ENCODE results near the gene TGM1. TPM values are rescaled to one million over a fixed set of nuclear protein-coding genes. Genes with fewer than 3 reads are reported as not detected.

The TGM1 gene
- polyA plus RNA-seq, 2 of the 4 experiments (the other 2 are of a cell fraction): 0.61 to 1.3 TPM

DNA sequence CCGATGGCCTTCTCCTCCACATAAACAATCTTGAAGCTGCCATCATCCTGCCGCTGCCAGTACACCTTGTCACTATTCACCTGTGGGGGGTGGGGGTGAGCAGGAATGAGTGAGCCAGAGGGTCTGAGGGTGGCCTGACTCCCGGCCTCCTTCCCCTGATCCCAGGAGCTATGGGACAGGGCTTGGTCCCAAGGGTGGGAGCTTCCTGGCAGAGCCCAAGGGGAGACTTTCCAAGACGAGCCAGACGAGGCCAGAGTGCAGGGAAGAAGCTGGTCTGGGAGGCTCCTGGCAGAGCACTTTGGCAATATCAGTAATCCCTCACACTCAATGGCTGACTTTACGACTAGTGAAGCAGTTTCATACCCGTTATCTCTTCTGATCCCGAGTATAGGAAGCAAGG, 7.5 kb downstream of the TGM1 start:
- TF ChIP-seq, protein P1, sequence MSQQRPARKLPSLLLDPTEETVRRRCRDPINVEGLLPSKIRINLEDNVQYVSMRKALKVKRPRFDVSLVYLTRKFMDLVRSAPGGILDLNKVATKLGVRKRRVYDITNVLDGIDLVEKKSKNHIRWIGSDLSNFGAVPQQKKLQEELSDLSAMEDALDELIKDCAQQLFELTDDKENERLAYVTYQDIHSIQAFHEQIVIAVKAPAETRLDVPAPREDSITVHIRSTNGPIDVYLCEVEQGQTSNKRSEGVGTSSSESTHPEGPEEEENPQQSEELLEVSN (IDR thresholded peaks at IDR 0.05; ENCODE audit: borderline replicate concordance, low read depth): no peak
- TF ChIP-seq EHF (CRISPR knock-in tag; IDR thresholded peaks at IDR 0.05): no peak
- no peak for TF ChIP-seq CBX2 (IDR thresholded peaks at IDR 0.05; ENCODE audit: borderline replicate concordance, low read depth)
- no peak for TF ChIP-seq ZNF302 (CRISPR knock-in tag; IDR thresholded peaks at IDR 0.05)
- TF ChIP-seq NFE2L2 (conservative IDR thresholded peaks at IDR 0.05; ENCODE audit: low read length): no peak
- no peak for TF ChIP-seq JUNB (IDR thresholded peaks at IDR 0.05)
- no peak for TF ChIP-seq POLR2A (IDR thresholded peaks at IDR 0.05; ENCODE audit: low read length)
- TF ChIP-seq KDM1A (IDR thresholded peaks at IDR 0.05; ENCODE audit: low read depth): no peak
- no peak for TF ChIP-seq CHD2 (IDR thresholded peaks at IDR 0.05; ENCODE audit: low read length, partially characterized antibody)
- TF ChIP-seq, protein P2, sequence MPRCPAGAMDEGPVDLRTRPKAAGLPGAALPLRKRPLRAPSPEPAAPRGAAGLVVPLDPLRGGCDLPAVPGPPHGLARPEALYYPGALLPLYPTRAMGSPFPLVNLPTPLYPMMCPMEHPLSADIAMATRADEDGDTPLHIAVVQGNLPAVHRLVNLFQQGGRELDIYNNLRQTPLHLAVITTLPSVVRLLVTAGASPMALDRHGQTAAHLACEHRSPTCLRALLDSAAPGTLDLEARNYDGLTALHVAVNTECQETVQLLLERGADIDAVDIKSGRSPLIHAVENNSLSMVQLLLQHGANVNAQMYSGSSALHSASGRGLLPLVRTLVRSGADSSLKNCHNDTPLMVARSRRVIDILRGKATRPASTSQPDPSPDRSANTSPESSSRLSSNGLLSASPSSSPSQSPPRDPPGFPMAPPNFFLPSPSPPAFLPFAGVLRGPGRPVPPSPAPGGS (IDR thresholded peaks at IDR 0.05): no peak
- no peak for TF ChIP-seq PBX3 (IDR thresholded peaks at IDR 0.05)
- no peak for TF ChIP-seq USF2 (IDR thresholded peaks at IDR 0.05)
- TF ChIP-seq MAFK (IDR thresholded peaks at IDR 0.05; ENCODE audit: partially characterized antibody): no peak
- no peak for TF ChIP-seq KDM5A (IDR thresholded peaks at IDR 0.05)
- no peak for TF ChIP-seq ELK1 (IDR thresholded peaks at IDR 0.05; ENCODE audit: low read depth, low read length)
- Histone ChIP-seq H3K4me1 (peaks cover 13% of the 10 kb centered on the region), H3K4me3 (no peak overlapping the region), H3K4me2 (no peak overlapping the region), H3K9me3 (no peaks in the 10 kb centered on the region), H3K27ac (no peak overlapping the region)
- ChIA-PET CTCF (interaction anchor here (1.0 to 21.7 kb wide), 3 partner anchors 13 to 176 kb away, joined by 4 to 601 read pairs (median 76); partner anchors contain the start of genes CIDEB, DHRS1, LTB4R and LTB4R2), POLR2A (interaction anchor here (1.0 kb wide), 1 partner anchor 15 kb away, joined by 3 read pairs; no protein-coding TSS in a partner anchor)
- 83% methylated on average over 8 of the region's 8 CpGs for WGBS (ENCODE audit: missing lambda C conversion rate)
- DNase-seq (ENCODE audit: low read depth in 1 of 2, low spot score in 1 of 2) (no peak), ATAC-seq (no peak), FAIRE-seq (no peak)

DNA sequence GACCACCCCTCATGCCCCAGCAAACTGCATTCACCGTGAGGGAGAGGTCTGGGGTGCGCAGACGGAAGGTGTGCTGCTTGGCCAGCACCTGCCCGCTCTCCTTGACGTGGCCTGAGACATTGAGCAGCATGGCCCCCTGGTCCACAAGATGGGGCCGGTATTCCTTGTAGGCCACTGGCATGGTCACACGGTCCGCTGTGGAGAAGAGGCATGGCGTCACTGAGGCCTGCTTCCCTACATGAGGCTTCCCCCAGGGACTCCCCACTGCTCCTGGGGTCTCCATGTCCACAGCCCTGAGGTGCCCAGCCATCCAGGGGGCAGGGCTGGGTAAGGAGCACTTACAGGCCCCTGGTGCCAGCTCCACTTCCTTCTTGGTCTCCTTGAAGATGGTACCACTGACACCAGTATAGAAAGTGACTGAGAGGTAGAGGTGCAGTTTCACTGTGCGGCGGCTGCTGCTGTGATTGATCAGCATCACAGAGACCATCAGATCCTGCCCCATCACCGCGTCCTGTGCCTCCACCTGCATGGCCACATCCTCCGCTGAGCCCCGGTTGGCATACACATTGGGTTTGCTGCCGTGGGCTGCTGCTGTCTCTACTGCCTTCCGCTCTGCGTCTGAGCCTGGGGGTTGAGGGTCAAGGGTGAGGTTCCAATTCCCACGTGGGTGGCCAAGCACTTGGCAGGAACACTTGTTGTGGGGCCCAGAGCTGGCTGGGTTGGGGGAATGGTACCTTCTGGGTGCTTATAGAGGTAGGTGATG, 8.2 kb downstream of the TGM1 start:
- Histone ChIP-seq H3K4me1 (peaks cover 13% of the 10 kb centered on the region), H3K4me2 (no peak overlapping the region), H3K4me3 (no peak overlapping the region), H3K27ac (no peak overlapping the region), H3K9me3 (no peaks in the 10 kb centered on the region)
- DNase-seq (ENCODE audit: low read depth in 1 of 2, low spot score in 1 of 2) (no peak), FAIRE-seq (no peak), ATAC-seq (no peak)
- WGBS (ENCODE audit: missing lambda C conversion rate): 91% methylated on average over 16 of the region's 19 CpGs
- ChIA-PET POLR2A (interaction anchor here (1.0 kb wide), 1 partner anchor 16 kb away, joined by 3 read pairs; no protein-coding TSS in a partner anchor), CTCF (interaction anchor here (1.0 to 21.7 kb wide), 3 partner anchors 12 to 177 kb away, joined by 4 to 601 read pairs (median 76); partner anchors contain the start of genes CIDEB, DHRS1, LTB4R and LTB4R2)
- TF ChIP-seq RFX5 (IDR thresholded peaks at IDR 0.05) (no peak), JUN (IDR thresholded peaks at IDR 0.05) (no peak), PHF8 (IDR thresholded peaks at IDR 0.05; ENCODE audit: borderline replicate concordance, low read depth) (no peak), SREBF2 (IDR thresholded peaks at IDR 0.05) (no peak), POLR2AphosphoS2 (conservative IDR thresholded peaks at IDR 0.05; ENCODE audit: low read length) (no peak)
- TF ChIP-seq, protein P2 (IDR thresholded peaks at IDR 0.05): no peak
